Measurements from ENCODE around the gene MAP3K7CL. TPM values are rescaled to one million over a fixed set of nuclear protein-coding genes. Genes with fewer than 3 reads are reported as not detected.

Gene MAP3K7CL
- total RNA-seq, 1 experiment from 2014 or later: 0.15 TPM

GRCh38 chr21:29193901-29194300 is 63.5 kb downstream of the MAP3K7CL start:
- Mint-ChIP-seq H3K4me1 (peaks cover 37% of the 10 kb centered on the region), H3K36me3 (peaks cover 9% of the 10 kb centered on the region), H3K27ac (no peak overlapping the region), H3K27me3 (ENCODE audit: low read depth) (no peaks in the 10 kb centered on the region), H3K4me3 (no peak overlapping the region), H3K9me3 (peaks cover 18% of the 10 kb centered on the region)
- TF ChIP-seq GABPB1 (CRISPR knock-in tag; IDR thresholded peaks at IDR 0.05) (no peak), JAZF1 (CRISPR knock-in tag; IDR thresholded peaks at IDR 0.05) (no peak), HMGXB4 (CRISPR knock-in tag; IDR thresholded peaks at IDR 0.05) (no peak), JUN (CRISPR knock-in tag; IDR thresholded peaks at IDR 0.05) (no peak), ERG (CRISPR knock-in tag; IDR thresholded peaks at IDR 0.05) (no peak)
- ChIA-PET POLR2A (no interaction called here), CTCF (no interaction called here)
- DNase-seq (ENCODE audit: low spot score) (no peak), ATAC-seq (no peak)

GRCh38 chr21:29194342-29194741 is 63.9 kb downstream of the MAP3K7CL start:
- no peak for DNase-seq (ENCODE audit: low spot score)
- ATAC-seq: no peak
- Mint-ChIP-seq H3K9me3 (peaks cover 23% of the 10 kb centered on the region), H3K4me1 (peaks cover 37% of the 10 kb centered on the region), H3K27ac (no peak overlapping the region; the same call in 1 of the 2 replicates), H3K4me3 (no peak overlapping the region), H3K27me3 (ENCODE audit: low read depth) (no peaks in the 10 kb centered on the region), H3K36me3 (peaks cover 14% of the 10 kb centered on the region)
- ChIA-PET POLR2A (no interaction called here), CTCF (no interaction called here)
- TF ChIP-seq PRRX2 (CRISPR knock-in tag; IDR thresholded peaks at IDR 0.05): no peak
- no peak for TF ChIP-seq ATF3 (CRISPR knock-in tag; conservative IDR thresholded peaks at IDR 0.05)
- no peak for TF ChIP-seq FOXP1 (CRISPR knock-in tag; IDR thresholded peaks at IDR 0.05; ENCODE audit: borderline replicate concordance)
- no peak for TF ChIP-seq OVOL2 (CRISPR knock-in tag; IDR thresholded peaks at IDR 0.05; ENCODE audit: borderline replicate concordance)
- no peak for TF ChIP-seq ZNF263 (CRISPR knock-in tag; IDR thresholded peaks at IDR 0.05; ENCODE audit: low read depth)
- no peak for TF ChIP-seq ZNF423 (CRISPR knock-in tag; IDR thresholded peaks at IDR 0.05)
- TF ChIP-seq NFYB (CRISPR knock-in tag; conservative IDR thresholded peaks at IDR 0.05; ENCODE audit: low read depth): no peak
- TF ChIP-seq MAX (CRISPR knock-in tag; IDR thresholded peaks at IDR 0.05): no peak
- no peak for TF ChIP-seq USF2 (CRISPR knock-in tag; IDR thresholded peaks at IDR 0.05)
- no peak for TF ChIP-seq E2F4 (CRISPR knock-in tag; IDR thresholded peaks at IDR 0.05; ENCODE audit: borderline replicate concordance, low read depth)
- no peak for TF ChIP-seq FOXP4 (CRISPR knock-in tag; IDR thresholded peaks at IDR 0.05)
- TF ChIP-seq ATF6 (CRISPR knock-in tag; IDR thresholded peaks at IDR 0.05): no peak
- no peak for TF ChIP-seq NFATC4 (CRISPR knock-in tag; IDR thresholded peaks at IDR 0.05)
- TF ChIP-seq RELA (CRISPR knock-in tag; IDR thresholded peaks at IDR 0.05; ENCODE audit: borderline replicate concordance): no peak

Measured in WTC11 (cell line).